NCI-H187 treated with DMSO at 0.1 percent for 48 hours (cell line): ENCODE measurements around the gene CDK4.
"Not testable (repeated sequence)": the region's sequence is repeated elsewhere in the genome, so short reads cannot be mapped to it uniquely, and the experiment has no call there.

ENCODE experiments used
- DNase-seq: peaks from one replicate; lab custom pipeline; 2025; lab: John Stamatoyannopoulos, UW

The CDK4 gene

GRCh38 chr12:57751788-57752667, at the start of gene CDK4:
Gene CDK4 (minus strand): TSS chr12:57752310. CDS start chr12:57751717, 593 bp downstream.
- DNase-seq: peak; percentile 99

- DNase-seq: no peak
These were observed 48.9 kb upstream of the CDK4 start for GRCh38 chr12:57800965-57801364.

GRCh38 chr12:57797933-57798332, 45.8 kb upstream of the CDK4 start:
- no peak for DNase-seq

- no peak for DNase-seq
These were observed 44.9 kb upstream of the CDK4 start for GRCh38 chr12:57796996-57797395.

GRCh38 chr12:57795354-57795753, 43.2 kb upstream of the CDK4 start:
- DNase-seq: no peak

- DNase-seq: no peak
These were observed 41.8 kb upstream of the CDK4 start for GRCh38 chr12:57793920-57794319.

- no peak for DNase-seq
These were observed 31.8 kb upstream of the CDK4 start for GRCh38 chr12:57783861-57784260.

GRCh38 chr12:57783466-57783801, 31.3 kb upstream of the CDK4 start:
- no peak for DNase-seq

GRCh38 chr12:57782608-57783465, 30.7 kb upstream of the CDK4 start, which contains the start of gene TSFM:
Gene TSFM (plus strand): TSS chr12:57782787. CDS start chr12:57782802, 15 bp downstream.
- peak; percentile 81 for DNase-seq

GRCh38 chr12:57782243-57782607, 30.1 kb upstream of the CDK4 start:
- no peak for DNase-seq

GRCh38 chr12:57781801-57782200, 29.7 kb upstream of the CDK4 start:
- no peak for DNase-seq

- DNase-seq: no peak
These were observed 29.1 kb upstream of the CDK4 start for GRCh38 chr12:57781244-57781643.

GRCh38 chr12:57780284-57780897, 28.3 kb upstream of the CDK4 start:
- no peak for DNase-seq

- no peak for DNase-seq
These were observed 27.6 kb upstream of the CDK4 start for GRCh38 chr12:57779736-57780135.

GRCh38 chr12:57777911-57778310, 25.8 kb upstream of the CDK4 start:
- no peak for DNase-seq

GRCh38 chr12:57777367-57777766, 25.3 kb upstream of the CDK4 start:
- no peak for DNase-seq

GRCh38 chr12:57776247-57776587, 24.1 kb upstream of the CDK4 start:
- DNase-seq: no peak

- no peak for DNase-seq
These were observed 23.6 kb upstream of the CDK4 start for GRCh38 chr12:57775563-57776246.

- no peak for DNase-seq
These were observed 22.9 kb upstream of the CDK4 start for GRCh38 chr12:57775044-57775443.

GRCh38 chr12:57774634-57775033, 22.5 kb upstream of the CDK4 start:
- not testable (repeated sequence) for DNase-seq

- no peak for DNase-seq
These were observed 20.6 kb upstream of the CDK4 start, which contains the start of gene EEF1AKMT3 for GRCh38 chr12:57772429-57773322. Gene EEF1AKMT3 (plus strand): TSS chr12:57772614. CDS start chr12:57772725, 111 bp downstream.
